GM18951 (cell line): Measurements from ENCODE around the gene SLC22A24.
"Not testable (repeated sequence)": the region's sequence is repeated elsewhere in the genome, so short reads cannot be mapped to it uniquely, and the experiment has no call there.

Experiments used
- POLR2A ChIP-seq: IDR thresholded peaks from 4 replicates; pipeline ENCODE4 v1.6.1; 2011; ENCODE audit warnings: mild to moderate bottlenecking; ENCODE audit not compliant: insufficient read length, insufficient read depth; ENCODE audit errors: extremely low read depth
- in situ Hi-C: fragments of 300-500 bp; cut with MboI; formaldehyde crosslinking; loops from one replicate; pipeline ENCODE4 v1.12.0; 2022; ENCODE audit warnings: low sequenced_read_pairs, mixed read lengths, inconsistent platforms; ENCODE audit not compliant: unreplicated experiment

Gene SLC22A24

GRCh38 chr11:63144121-63144520 is at the start of gene SLC22A24:
Gene SLC22A24 (minus strand): TSS chr11:63144221. CDS start chr11:63143779, 442 bp downstream.
- TF ChIP-seq POLR2A: no peak

GRCh38 chr11:63180536-63180935 is 36.5 kb upstream of the SLC22A24 start:
- TF ChIP-seq POLR2A: no peak
- in situ Hi-C loops: no loop called here

More at GRCh38 chr11:63144121-63144520, at the start of gene SLC22A24:
- in situ Hi-C loops: no loop called here

GRCh38 chr11:63179432-63180041 is 35.5 kb upstream of the SLC22A24 start:
- in situ Hi-C loops: no loop called here
- no peak for TF ChIP-seq POLR2A

GRCh38 chr11:63177872-63178271 is 33.9 kb upstream of the SLC22A24 start:
- in situ Hi-C loops: no loop called here
- TF ChIP-seq POLR2A: no peak

- in situ Hi-C loops: no loop called here
- no peak for TF ChIP-seq POLR2A
These were observed 21.8 kb upstream of the SLC22A24 start for GRCh38 chr11:63165706-63166310.

- in situ Hi-C loops: no loop called here
- TF ChIP-seq POLR2A: no peak
These were observed 11.8 kb upstream of the SLC22A24 start for GRCh38 chr11:63155794-63156193.

- no peak for TF ChIP-seq POLR2A
- in situ Hi-C loops: no loop called here
These were observed 2.6 kb upstream of the SLC22A24 start for GRCh38 chr11:63146581-63146980.

- no peak for TF ChIP-seq POLR2A
- in situ Hi-C loops: no loop called here
These were observed 1.6 kb downstream of the SLC22A24 start for GRCh38 chr11:63142459-63142858.

- in situ Hi-C loops: no loop called here
These were observed 10.8 kb downstream of the SLC22A24 start for GRCh38 chr11:63132985-63133775.

GRCh38 chr11:63099555-63099954 is 44.5 kb downstream of the SLC22A24 start:
- no peak for TF ChIP-seq POLR2A
- in situ Hi-C loops: no loop called here

More at GRCh38 chr11:63132985-63133775, 10.8 kb downstream of the SLC22A24 start:
- no peak for TF ChIP-seq POLR2A

- no peak for TF ChIP-seq POLR2A
- in situ Hi-C loops: no loop called here
These were observed 63.3 kb downstream of the SLC22A24 start for GRCh38 chr11:63080682-63081081.

GRCh38 chr11:63046203-63046602 is 97.8 kb downstream of the SLC22A24 start:
- in situ Hi-C loops: not testable (repeated sequence)

GRCh38 chr11:63042596-63042995 is 101.4 kb downstream of the SLC22A24 start:
- no peak for TF ChIP-seq POLR2A
- in situ Hi-C loops: no loop called here

GRCh38 chr11:63032457-63032856 is 111.6 kb downstream of the SLC22A24 start:
- in situ Hi-C loops: no loop called here
- TF ChIP-seq POLR2A: no peak
